ENCODE measurements around the gene BMPR1B.

BMPR1B gene

DNA sequence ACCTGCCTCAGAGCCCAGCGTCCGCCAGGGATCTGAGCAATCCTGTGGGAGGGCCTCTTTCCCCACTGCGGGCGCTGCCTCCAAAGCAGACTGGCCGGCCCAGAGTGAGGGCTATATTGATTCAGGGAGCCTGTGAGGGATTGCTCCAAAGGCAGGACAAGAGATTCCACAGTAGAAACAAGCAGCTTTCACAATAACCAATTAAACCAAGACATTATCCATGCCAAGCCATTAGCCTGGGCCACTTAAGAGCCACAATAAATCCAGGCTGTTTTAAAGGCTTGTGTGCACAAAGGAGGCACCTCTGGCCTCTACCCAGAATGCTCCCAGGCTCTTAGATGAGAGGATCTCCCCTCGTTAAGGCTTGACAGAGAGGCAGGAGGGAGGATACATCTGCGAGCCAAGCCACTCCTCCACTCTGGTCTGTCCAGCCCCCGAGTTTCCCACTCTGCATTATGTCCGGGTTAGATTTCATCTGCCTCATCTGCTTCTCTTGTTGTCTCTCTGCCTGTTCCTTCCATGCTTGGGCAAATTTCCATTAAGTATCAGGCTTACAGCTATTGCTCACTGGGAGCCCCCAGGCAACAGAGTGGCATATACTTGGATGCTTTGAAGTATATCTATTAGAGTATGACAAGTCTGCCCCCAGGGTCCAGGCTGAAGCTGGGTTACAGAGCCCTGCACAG is 433.1 kb downstream of the BMPR1B start:
- Histone ChIP-seq H3K36me3 (replicated peaks in 1 of 2; ENCODE audit: control insufficient read depth in 2 of 2, insufficient read depth in 2 of 2, low read length in 2 of 2) (peaks cover 0 to 16% of the 10 kb centered on the region in 2 donors), H3K23ac (ENCODE audit: low read depth, low read length, poor library complexity) (peak overlapping the region; percentile 31), H2BK15ac (ENCODE audit: low read length) (peak overlapping the region; percentile 53), H2BK12ac (ENCODE audit: low read length) (no peak overlapping the region), H3K27ac (replicated peaks; ENCODE audit: low read length) (peak overlapping the region; percentile 40), H2BK120ac (ENCODE audit: low read depth, low read length) (no peak overlapping the region), H2BK5ac (ENCODE audit: low read length) (no peak overlapping the region), H3K14ac (ENCODE audit: low read length) (no peak overlapping the region), H3K4me1 (ENCODE audit: control insufficient read depth in 2 of 2, insufficient read depth in 1 of 2, low read depth in 1 of 2, low read length in 2 of 2) (peaks cover 9% of the 10 kb centered on the region in 2 donors), H3K79me1 (ENCODE audit: low read depth, low read length) (no peaks in the 10 kb centered on the region), H3K18ac (ENCODE audit: low read length) (peak overlapping the region; percentile 71), H3K9me3 (replicated peaks in 1 of 2; ENCODE audit: control insufficient read depth in 2 of 2, insufficient read depth in 1 of 2, low read depth in 1 of 2, low read length in 2 of 2) (peaks cover 0 to 5% of the 10 kb centered on the region in 2 donors), H3K4me2 (ENCODE audit: insufficient read depth, low read length, poor library complexity, severe bottlenecking) (no peak overlapping the region), H3K4me3 (ENCODE audit: low read length in 2 of 2) (no peak overlapping the region), H3K27me3 (ENCODE audit: control insufficient read depth in 3 of 3, insufficient read depth in 3 of 3, low read depth in 1 of 3, low read length in 3 of 3) (peaks cover 0 to 32% (median 0%) of the 10 kb centered on the region in 3 experiments), H4K8ac (ENCODE audit: low read depth, low read length) (no peak overlapping the region), H3K4ac (ENCODE audit: low read length) (no peak overlapping the region), H4K91ac (ENCODE audit: low read depth, low read length, poor library complexity) (no peak overlapping the region), H2AFZ (ENCODE audit: low read length) (peak overlapping the region; percentile 75), H3K9ac (ENCODE audit: low read depth, low read length, poor library complexity) (no peak overlapping the region), H2AK5ac (ENCODE audit: low read depth, low read length) (peak overlapping the region; percentile 30)
- no CpG with 5 or more reads among the region's 9 CpGs for WGBS, 2 donors (ENCODE audit: extremely low coverage in 2 of 2, insufficient read length in 2 of 2, insufficient replicate concordance in 1 of 2)
- peak; percentile 82 for DNase-seq (ENCODE audit: low spot score)

DNA sequence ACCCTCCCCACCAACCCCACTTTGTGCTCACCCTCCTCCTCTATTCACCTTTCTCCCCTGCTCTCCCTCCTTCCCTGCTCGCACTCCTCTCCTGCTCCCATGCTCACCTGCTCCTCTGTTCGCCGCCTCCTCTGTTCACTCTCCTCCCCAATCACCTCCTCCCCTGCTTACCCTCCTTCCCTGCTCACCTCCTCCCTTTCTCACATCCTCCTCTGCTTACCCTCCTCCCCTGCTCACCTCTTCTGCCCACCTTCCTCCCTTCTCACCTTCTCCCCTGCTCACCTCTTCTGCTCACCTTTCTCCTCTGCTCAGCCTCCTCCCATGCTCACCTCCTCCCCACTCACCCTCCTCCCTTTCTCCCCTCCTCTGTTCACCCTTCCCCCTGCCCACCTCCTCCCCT is 433.8 kb downstream of the BMPR1B start:
- no peak overlapping the region for H2BK12ac ChIP-seq (ENCODE audit: low read length)
- H2AFZ ChIP-seq (ENCODE audit: low read length): no peak overlapping the region
- H3K4me3 ChIP-seq (ENCODE audit: low read length in 2 of 2): no peak overlapping the region
- H2BK120ac ChIP-seq (ENCODE audit: low read depth, low read length): no peak overlapping the region
- no peak for DNase-seq (ENCODE audit: low spot score)
- WGBS, 2 donors (ENCODE audit: extremely low coverage in 2 of 2, insufficient read length in 2 of 2, insufficient replicate concordance in 1 of 2): no CpG with 5 or more reads among the region's 3 CpGs
- no peak overlapping the region for H3K27ac ChIP-seq (replicated peaks; ENCODE audit: low read length)
- peaks cover 0 to 31% (median 0%) of the 10 kb centered on the region in 3 experiments for H3K27me3 ChIP-seq (ENCODE audit: control insufficient read depth in 3 of 3, insufficient read depth in 3 of 3, low read depth in 1 of 3, low read length in 3 of 3)
- no peak overlapping the region for H3K9ac ChIP-seq (ENCODE audit: low read depth, low read length, poor library complexity)
- peaks cover 0 to 5% of the 10 kb centered on the region in 2 donors for H3K9me3 ChIP-seq (replicated peaks in 1 of 2; ENCODE audit: control insufficient read depth in 2 of 2, insufficient read depth in 1 of 2, low read depth in 1 of 2, low read length in 2 of 2)
- no peak overlapping the region for H4K91ac ChIP-seq (ENCODE audit: low read depth, low read length, poor library complexity)
- H3K23ac ChIP-seq (ENCODE audit: low read depth, low read length, poor library complexity): peak overlapping the region; percentile 31
- H3K4me2 ChIP-seq (ENCODE audit: insufficient read depth, low read length, poor library complexity, severe bottlenecking): no peak overlapping the region
- H4K8ac ChIP-seq (ENCODE audit: low read depth, low read length): no peak overlapping the region
- no peak overlapping the region for H2BK5ac ChIP-seq (ENCODE audit: low read length)
- H3K36me3 ChIP-seq (replicated peaks in 1 of 2; ENCODE audit: control insufficient read depth in 2 of 2, insufficient read depth in 2 of 2, low read length in 2 of 2): peaks cover 0 to 10% of the 10 kb centered on the region in 2 donors
- no peaks in the 10 kb centered on the region for H3K79me1 ChIP-seq (ENCODE audit: low read depth, low read length)
- H3K4me1 ChIP-seq (ENCODE audit: control insufficient read depth in 2 of 2, insufficient read depth in 1 of 2, low read depth in 1 of 2, low read length in 2 of 2): peaks cover 9% of the 10 kb centered on the region in 2 donors
- H3K4ac ChIP-seq (ENCODE audit: low read length): no peak overlapping the region
- H2AK5ac ChIP-seq (ENCODE audit: low read depth, low read length): peak overlapping the region; percentile 30
- H2BK15ac ChIP-seq (ENCODE audit: low read length): peak overlapping the region; percentile 53
- no peak overlapping the region for H3K14ac ChIP-seq (ENCODE audit: low read length)
- peak overlapping the region; percentile 71 for H3K18ac ChIP-seq (ENCODE audit: low read length)

DNA sequence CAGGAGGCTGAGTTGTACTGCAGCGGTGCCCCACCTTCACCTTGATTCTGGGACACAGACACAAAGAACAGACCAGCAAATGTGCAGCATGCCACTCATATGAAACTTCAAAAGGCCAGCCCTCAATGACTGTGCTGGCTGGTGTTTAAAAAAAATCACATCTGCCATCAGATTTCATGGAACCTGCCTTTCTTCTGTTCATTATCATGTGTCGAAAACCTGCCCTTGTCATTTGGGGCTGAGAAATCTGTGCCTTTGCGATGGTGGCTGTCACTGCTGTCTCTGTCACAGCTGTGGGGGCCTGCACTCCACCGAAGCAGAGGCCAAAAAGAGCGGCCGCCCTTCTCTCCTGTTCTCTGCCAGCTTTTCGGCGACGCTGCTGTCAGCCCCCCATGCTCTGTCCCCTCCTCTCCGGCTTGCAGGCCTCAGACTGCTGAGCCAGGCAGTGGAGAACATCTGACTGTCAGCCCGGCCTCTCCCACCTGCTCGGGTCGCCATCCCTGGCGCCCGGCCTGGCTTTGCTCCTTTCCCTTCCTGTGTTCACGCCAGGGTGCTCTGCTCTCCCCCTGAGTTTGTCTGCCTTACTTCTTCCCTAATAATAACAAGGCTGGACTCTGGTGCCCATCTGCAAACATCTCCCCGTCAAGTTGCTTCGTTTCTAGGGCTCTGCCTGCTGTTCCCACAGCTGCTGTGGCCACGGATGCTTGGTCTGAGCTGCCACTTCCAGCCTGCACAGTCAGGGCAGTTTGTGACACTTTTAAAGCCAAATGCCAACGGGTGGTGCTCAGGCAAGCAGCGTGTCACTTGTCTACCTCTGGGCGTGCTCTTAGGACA is 435.9 kb downstream of the BMPR1B start:
- H3K23ac ChIP-seq (ENCODE audit: low read depth, low read length, poor library complexity): peak overlapping the region; percentile 37
- H4K8ac ChIP-seq (ENCODE audit: low read depth, low read length): no peak overlapping the region
- H3K4ac ChIP-seq (ENCODE audit: low read length): no peak overlapping the region
- H2AK5ac ChIP-seq (ENCODE audit: low read depth, low read length): no peak overlapping the region
- no peak overlapping the region for H3K4me3 ChIP-seq (ENCODE audit: low read length in 2 of 2)
- H3K18ac ChIP-seq (ENCODE audit: low read length): peak overlapping the region; percentile 7
- no CpG with 5 or more reads among the region's 22 CpGs for WGBS, 2 donors (ENCODE audit: extremely low coverage in 2 of 2, insufficient read length in 2 of 2, insufficient replicate concordance in 1 of 2)
- H3K27ac ChIP-seq (replicated peaks; ENCODE audit: low read length): no peak overlapping the region
- peaks cover 0 to 25% (median 0%) of the 10 kb centered on the region in 3 experiments for H3K27me3 ChIP-seq (ENCODE audit: control insufficient read depth in 3 of 3, insufficient read depth in 3 of 3, low read depth in 1 of 3, low read length in 3 of 3)
- no peak overlapping the region for H2BK120ac ChIP-seq (ENCODE audit: low read depth, low read length)
- no peak overlapping the region for H3K9ac ChIP-seq (ENCODE audit: low read depth, low read length, poor library complexity)
- H3K4me2 ChIP-seq (ENCODE audit: insufficient read depth, low read length, poor library complexity, severe bottlenecking): no peak overlapping the region
- H2BK5ac ChIP-seq (ENCODE audit: low read length): no peak overlapping the region
- H3K79me1 ChIP-seq (ENCODE audit: low read depth, low read length): no peaks in the 10 kb centered on the region
- DNase-seq (ENCODE audit: low spot score): no peak
- H3K4me1 ChIP-seq (ENCODE audit: control insufficient read depth in 2 of 2, insufficient read depth in 1 of 2, low read depth in 1 of 2, low read length in 2 of 2): peaks cover 7 to 9% of the 10 kb centered on the region in 2 donors
- no peak overlapping the region for H2BK15ac ChIP-seq (ENCODE audit: low read length)
- H2BK12ac ChIP-seq (ENCODE audit: low read length): no peak overlapping the region
- H3K9me3 ChIP-seq (replicated peaks in 1 of 2; ENCODE audit: control insufficient read depth in 2 of 2, insufficient read depth in 1 of 2, low read depth in 1 of 2, low read length in 2 of 2): no peaks in the 10 kb centered on the region
- H3K36me3 ChIP-seq (replicated peaks in 1 of 2; ENCODE audit: control insufficient read depth in 2 of 2, insufficient read depth in 2 of 2, low read length in 2 of 2): peaks cover 0 to 2% of the 10 kb centered on the region in 2 donors
- peak overlapping the region; percentile 25 for H3K14ac ChIP-seq (ENCODE audit: low read length)
- no peak overlapping the region for H2AFZ ChIP-seq (ENCODE audit: low read length)
- H4K91ac ChIP-seq (ENCODE audit: low read depth, low read length, poor library complexity): no peak overlapping the region

DNA sequence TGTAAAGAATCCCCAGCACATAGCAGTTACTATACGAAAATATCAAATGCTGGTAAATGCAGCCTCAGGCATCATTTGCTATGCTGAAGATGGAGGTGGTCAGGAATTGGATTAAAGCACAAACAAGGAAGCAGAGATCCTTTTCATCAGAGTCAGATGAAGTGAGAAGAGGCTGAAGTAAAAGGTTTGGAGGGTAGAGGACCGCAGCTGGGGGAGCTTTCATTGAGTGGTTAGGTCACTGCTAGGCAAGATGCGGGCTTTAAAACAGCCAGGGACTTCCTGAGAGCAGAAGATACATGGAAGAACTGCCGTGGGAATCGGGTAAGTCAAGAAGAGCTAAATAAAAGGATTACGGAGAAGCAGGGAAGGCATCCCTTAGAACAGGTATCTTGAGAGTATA is 439.6 kb downstream of the BMPR1B start:
- Histone ChIP-seq H3K4me3 (ENCODE audit: low read length in 2 of 2) (no peak overlapping the region), H2BK5ac (ENCODE audit: low read length) (no peak overlapping the region), H2BK12ac (ENCODE audit: low read length) (no peak overlapping the region), H3K9ac (ENCODE audit: low read depth, low read length, poor library complexity) (no peak overlapping the region), H3K4me2 (ENCODE audit: insufficient read depth, low read length, poor library complexity, severe bottlenecking) (no peak overlapping the region), H3K9me3 (replicated peaks in 1 of 2; ENCODE audit: control insufficient read depth in 2 of 2, insufficient read depth in 1 of 2, low read depth in 1 of 2, low read length in 2 of 2) (no peaks in the 10 kb centered on the region), H4K8ac (ENCODE audit: low read depth, low read length) (no peak overlapping the region), H3K36me3 (replicated peaks in 1 of 2; ENCODE audit: control insufficient read depth in 2 of 2, insufficient read depth in 2 of 2, low read length in 2 of 2) (peaks cover 0 to 2% of the 10 kb centered on the region in 2 donors), H2AFZ (ENCODE audit: low read length) (no peak overlapping the region), H2BK120ac (ENCODE audit: low read depth, low read length) (no peak overlapping the region), H3K27me3 (ENCODE audit: control insufficient read depth in 3 of 3, insufficient read depth in 3 of 3, low read depth in 1 of 3, low read length in 3 of 3) (peaks cover 0 to 16% (median 0%) of the 10 kb centered on the region in 3 experiments), H3K79me1 (ENCODE audit: low read depth, low read length) (no peaks in the 10 kb centered on the region), H4K91ac (ENCODE audit: low read depth, low read length, poor library complexity) (no peak overlapping the region), H3K23ac (ENCODE audit: low read depth, low read length, poor library complexity) (no peak overlapping the region), H3K14ac (ENCODE audit: low read length) (no peak overlapping the region), H3K27ac (replicated peaks; ENCODE audit: low read length) (no peak overlapping the region), H3K4me1 (ENCODE audit: control insufficient read depth in 2 of 2, insufficient read depth in 1 of 2, low read depth in 1 of 2, low read length in 2 of 2) (no peaks in the 10 kb centered on the region), H2AK5ac (ENCODE audit: low read depth, low read length) (no peak overlapping the region), H2BK15ac (ENCODE audit: low read length) (no peak overlapping the region), H3K18ac (ENCODE audit: low read length) (no peak overlapping the region), H3K4ac (ENCODE audit: low read length) (no peak overlapping the region)
- no CpG with 5 or more reads among the region's 6 CpGs for WGBS, 2 donors (ENCODE audit: extremely low coverage in 2 of 2, insufficient read length in 2 of 2, insufficient replicate concordance in 1 of 2)
- DNase-seq (ENCODE audit: low spot score): no peak
